ENCODE results near the gene WNT16.

Gene WNT16

GRCh38 chr7:121322460-121322859 is 6.3 kb upstream of the WNT16 start:
- Histone ChIP-seq H2AFZ (ENCODE audit: low read depth, low read length) (no peak overlapping the region), H2BK12ac (ENCODE audit: low read length in 2 of 2) (no peak overlapping the region), H3K27ac (ENCODE audit: low read length, poor library complexity, severe bottlenecking) (no peak overlapping the region), H3K4me1 (ENCODE audit: control insufficient read depth, insufficient read depth, low read depth, low read length) (no peaks in the 10 kb centered on the region), H3K36me3 (ENCODE audit: control insufficient read depth in 1 of 2, insufficient read depth in 2 of 2, low read depth in 1 of 2, low read length in 2 of 2) (no peaks in the 10 kb centered on the region), H3K4me3 (ENCODE audit: insufficient read depth in 1 of 2, low read depth in 1 of 2, low read length in 2 of 2) (no peak overlapping the region), H2BK120ac (ENCODE audit: low read depth, low read length) (no peak overlapping the region), H3K9ac (ENCODE audit: low read length) (no peak overlapping the region), H3K23ac (ENCODE audit: low read length in 2 of 2) (no peak overlapping the region), H2BK5ac (ENCODE audit: low read depth, low read length, poor library complexity, severe bottlenecking) (no peak overlapping the region), H3K18ac (ENCODE audit: low read depth in 1 of 2, low read length in 2 of 2) (no peak overlapping the region), H3K4ac (ENCODE audit: low read depth in 1 of 2, low read length in 2 of 2) (no peak overlapping the region), H3K9me3 (ENCODE audit: control insufficient read depth, low read length) (no peaks in the 10 kb centered on the region), H3K27me3 (ENCODE audit: control insufficient read depth in 1 of 2, insufficient read depth in 1 of 2, low read length in 2 of 2) (peaks cover 3 to 6% of the 10 kb centered on the region in 2 experiments), H4K8ac (ENCODE audit: low read length) (no peak overlapping the region), H4K91ac (ENCODE audit: low read length) (no peak overlapping the region), H3K4me2 (ENCODE audit: low read length, poor library complexity, severe bottlenecking) (no peak overlapping the region), H2AK5ac (ENCODE audit: low read length, severe bottlenecking) (no peak overlapping the region), H3K14ac (ENCODE audit: low read length in 2 of 2) (no peak overlapping the region), H2BK15ac (ENCODE audit: low read depth, poor library complexity, severe bottlenecking) (no peak overlapping the region), H3K79me1 (replicated peaks; ENCODE audit: low read length, poor library complexity, severe bottlenecking) (no peaks in the 10 kb centered on the region)
- 69% methylated on average over 3 of the region's 3 CpGs for WGBS
- DNase-seq, result no peak

DNA sequence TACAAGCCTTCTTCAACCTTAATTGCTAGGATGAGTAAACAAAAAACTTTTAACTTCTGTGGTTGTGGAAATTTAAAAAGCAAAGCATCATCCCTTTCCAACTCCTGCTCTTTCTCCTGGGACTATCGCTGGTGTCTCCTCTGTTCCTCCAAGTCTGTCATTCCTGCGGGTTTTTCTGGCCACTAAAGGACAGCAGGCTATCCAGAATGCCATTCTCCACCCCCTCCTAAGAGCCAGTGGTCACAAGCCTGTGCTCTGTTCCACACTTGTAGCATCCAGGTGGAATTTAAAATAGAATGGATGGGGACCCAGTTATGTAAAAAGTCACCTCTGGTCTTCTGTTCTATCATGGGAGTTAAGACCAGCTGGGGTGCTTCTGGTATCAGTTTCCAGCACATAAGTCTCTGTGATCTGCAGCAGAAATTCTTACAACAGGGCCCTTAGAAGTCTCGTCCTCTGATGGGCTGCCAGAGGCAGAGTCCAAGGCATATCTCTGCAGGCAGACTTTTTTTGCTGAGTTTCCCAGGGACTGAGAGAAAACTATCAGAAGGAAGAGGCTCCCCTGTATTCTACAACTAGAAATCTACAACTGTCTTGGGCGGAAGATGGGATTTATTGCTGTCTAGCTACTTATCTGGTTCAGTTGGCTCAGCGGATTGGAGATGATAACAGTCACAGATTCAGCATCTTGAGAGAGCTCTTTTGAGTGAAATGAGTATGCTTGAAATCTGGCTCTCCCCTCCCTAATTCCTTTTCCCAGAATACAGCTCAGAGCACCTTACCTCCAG is 5.1 kb upstream of the WNT16 start:
- Histone ChIP-seq H3K4me1 (ENCODE audit: control insufficient read depth, insufficient read depth, low read depth, low read length) (peaks cover under 1% of the 10 kb centered on the region), H2AK5ac (ENCODE audit: low read length, severe bottlenecking) (no peak overlapping the region), H3K4ac (ENCODE audit: low read depth in 1 of 2, low read length in 2 of 2) (no peak overlapping the region), H3K4me2 (ENCODE audit: low read length, poor library complexity, severe bottlenecking) (no peak overlapping the region), H3K9me3 (ENCODE audit: control insufficient read depth, low read length) (no peaks in the 10 kb centered on the region), H3K27me3 (ENCODE audit: control insufficient read depth in 1 of 2, insufficient read depth in 1 of 2, low read length in 2 of 2) (peaks cover 14 to 15% of the 10 kb centered on the region in 2 experiments), H2BK12ac (ENCODE audit: low read length in 2 of 2) (no peak overlapping the region), H3K9ac (ENCODE audit: low read length) (no peak overlapping the region), H2BK5ac (ENCODE audit: low read depth, low read length, poor library complexity, severe bottlenecking) (no peak overlapping the region), H3K27ac (ENCODE audit: low read length, poor library complexity, severe bottlenecking) (no peak overlapping the region), H3K36me3 (ENCODE audit: control insufficient read depth in 1 of 2, insufficient read depth in 2 of 2, low read depth in 1 of 2, low read length in 2 of 2) (no peaks in the 10 kb centered on the region), H3K4me3 (ENCODE audit: insufficient read depth in 1 of 2, low read depth in 1 of 2, low read length in 2 of 2) (no peak overlapping the region), H3K23ac (ENCODE audit: low read length in 2 of 2) (no peak overlapping the region), H2AFZ (ENCODE audit: low read depth, low read length) (no peak overlapping the region), H2BK120ac (ENCODE audit: low read depth, low read length) (no peak overlapping the region), H2BK15ac (ENCODE audit: low read depth, poor library complexity, severe bottlenecking) (no peak overlapping the region), H4K8ac (ENCODE audit: low read length) (no peak overlapping the region), H4K91ac (ENCODE audit: low read length) (no peak overlapping the region), H3K14ac (ENCODE audit: low read length in 2 of 2) (no peak overlapping the region), H3K18ac (ENCODE audit: low read depth in 1 of 2, low read length in 2 of 2) (no peak overlapping the region), H3K79me1 (replicated peaks; ENCODE audit: low read length, poor library complexity, severe bottlenecking) (no peaks in the 10 kb centered on the region)
- WGBS, result 52% methylated on average over 4 of the region's 5 CpGs
- DNase-seq, result no peak

DNA sequence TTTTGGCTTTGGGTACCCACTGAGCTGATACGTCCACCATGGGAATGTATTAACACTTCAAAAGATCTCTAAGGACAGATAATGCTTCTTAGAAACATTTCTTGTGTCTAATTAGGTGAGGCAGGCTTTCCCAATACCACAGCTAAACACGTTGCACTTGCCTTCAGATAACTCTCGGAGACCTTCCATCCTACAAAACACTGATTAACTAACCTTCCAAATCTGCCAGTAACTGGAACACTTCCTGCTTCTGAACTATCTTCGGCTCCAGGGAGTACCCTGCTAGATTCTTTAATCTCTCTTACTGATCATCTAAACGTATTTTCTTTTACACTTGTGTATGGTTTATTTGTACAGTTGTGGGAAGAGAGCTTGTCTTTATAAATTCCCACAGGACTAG is 1.1 kb upstream of the WNT16 start:
- no peak overlapping the region for H3K14ac ChIP-seq (ENCODE audit: low read length in 2 of 2)
- H2BK5ac ChIP-seq (ENCODE audit: low read depth, low read length, poor library complexity, severe bottlenecking), result no peak overlapping the region
- no peak overlapping the region for H3K23ac ChIP-seq (ENCODE audit: low read length in 2 of 2)
- H3K18ac ChIP-seq (ENCODE audit: low read depth in 1 of 2, low read length in 2 of 2), result no peak overlapping the region
- no peak overlapping the region for H3K4me3 ChIP-seq (ENCODE audit: insufficient read depth in 1 of 2, low read depth in 1 of 2, low read length in 2 of 2)
- 85% methylated on average over 3 of the region's 5 CpGs for WGBS
- H3K9ac ChIP-seq (ENCODE audit: low read length), result no peak overlapping the region
- H3K36me3 ChIP-seq (ENCODE audit: control insufficient read depth in 1 of 2, insufficient read depth in 2 of 2, low read depth in 1 of 2, low read length in 2 of 2), result no peaks in the 10 kb centered on the region
- H3K4me1 ChIP-seq (ENCODE audit: control insufficient read depth, insufficient read depth, low read depth, low read length), result peaks cover 19% of the 10 kb centered on the region
- no peak overlapping the region for H2BK12ac ChIP-seq (ENCODE audit: low read length in 2 of 2)
- no peaks in the 10 kb centered on the region for H3K9me3 ChIP-seq (ENCODE audit: control insufficient read depth, low read length)
- H3K79me1 ChIP-seq (replicated peaks; ENCODE audit: low read length, poor library complexity, severe bottlenecking), result no peaks in the 10 kb centered on the region
- no peak overlapping the region for H3K4ac ChIP-seq (ENCODE audit: low read depth in 1 of 2, low read length in 2 of 2)
- peaks cover 22 to 32% of the 10 kb centered on the region in 2 experiments for H3K27me3 ChIP-seq (ENCODE audit: control insufficient read depth in 1 of 2, insufficient read depth in 1 of 2, low read length in 2 of 2)
- H2BK120ac ChIP-seq (ENCODE audit: low read depth, low read length), result no peak overlapping the region
- H4K8ac ChIP-seq (ENCODE audit: low read length), result no peak overlapping the region
- no peak overlapping the region for H4K91ac ChIP-seq (ENCODE audit: low read length)
- no peak overlapping the region for H2BK15ac ChIP-seq (ENCODE audit: low read depth, poor library complexity, severe bottlenecking)
- no peak overlapping the region for H3K4me2 ChIP-seq (ENCODE audit: low read length, poor library complexity, severe bottlenecking)
- no peak overlapping the region for H2AK5ac ChIP-seq (ENCODE audit: low read length, severe bottlenecking)
- no peak overlapping the region for H3K27ac ChIP-seq (ENCODE audit: low read length, poor library complexity, severe bottlenecking)
- H2AFZ ChIP-seq (ENCODE audit: low read depth, low read length), result no peak overlapping the region
- no peak for DNase-seq

DNA sequence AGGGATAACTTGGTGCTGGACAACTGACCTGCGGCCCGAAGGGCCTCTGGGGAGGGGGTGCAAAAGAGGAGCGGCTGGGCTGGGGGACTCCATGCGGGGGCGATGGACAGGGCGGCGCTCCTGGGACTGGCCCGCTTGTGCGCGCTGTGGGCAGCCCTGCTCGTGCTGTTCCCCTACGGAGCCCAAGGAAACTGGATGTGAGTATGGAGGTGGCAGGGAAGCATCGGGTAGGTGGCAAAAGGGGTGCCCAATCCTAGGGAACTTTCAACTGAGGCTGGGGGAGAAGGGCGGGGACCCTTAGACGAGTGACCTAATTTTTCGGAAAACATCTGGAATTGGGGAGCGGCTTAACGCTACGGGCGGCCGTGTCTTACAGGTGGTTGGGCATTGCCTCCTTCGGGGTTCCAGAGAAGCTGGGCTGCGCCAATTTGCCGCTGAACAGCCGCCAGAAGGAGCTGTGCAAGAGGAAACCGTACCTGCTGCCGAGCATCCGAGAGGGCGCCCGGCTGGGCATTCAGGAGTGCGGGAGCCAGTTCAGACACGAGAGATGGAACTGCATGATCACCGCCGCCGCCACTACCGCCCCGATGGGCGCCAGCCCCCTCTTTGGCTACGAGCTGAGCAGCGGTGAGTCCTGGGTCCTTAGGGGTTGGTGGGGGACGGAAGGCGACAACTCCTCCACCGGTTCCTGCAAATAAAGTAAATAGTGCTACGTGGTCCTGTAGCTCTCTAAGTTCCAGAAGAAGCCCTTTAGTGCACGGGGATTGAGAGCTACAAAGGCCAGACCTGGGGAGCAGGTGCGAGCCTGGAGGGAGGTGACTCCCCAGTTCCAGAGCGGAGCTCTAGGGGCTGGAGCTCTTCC is 622 bp downstream of the WNT16 start:
- Histone ChIP-seq H4K8ac (ENCODE audit: low read length) (no peak overlapping the region), H3K4me3 (ENCODE audit: insufficient read depth in 1 of 2, low read depth in 1 of 2, low read length in 2 of 2) (peak overlapping the region; percentile 17 to 75), H3K4me1 (ENCODE audit: control insufficient read depth, insufficient read depth, low read depth, low read length) (peaks cover 19% of the 10 kb centered on the region), H3K4me2 (ENCODE audit: low read length, poor library complexity, severe bottlenecking) (peak overlapping the region; percentile 95), H2BK12ac (ENCODE audit: low read length in 2 of 2) (no peak overlapping the region), H3K79me1 (replicated peaks; ENCODE audit: low read length, poor library complexity, severe bottlenecking) (no peaks in the 10 kb centered on the region), H2BK15ac (ENCODE audit: low read depth, poor library complexity, severe bottlenecking) (no peak overlapping the region), H3K27me3 (ENCODE audit: control insufficient read depth in 1 of 2, insufficient read depth in 1 of 2, low read length in 2 of 2) (peaks cover 16 to 32% of the 10 kb centered on the region in 2 experiments), H3K18ac (ENCODE audit: low read depth in 1 of 2, low read length in 2 of 2) (no peak overlapping the region), H3K9me3 (ENCODE audit: control insufficient read depth, low read length) (no peaks in the 10 kb centered on the region), H3K27ac (ENCODE audit: low read length, poor library complexity, severe bottlenecking) (no peak overlapping the region), H4K91ac (ENCODE audit: low read length) (no peak overlapping the region), H3K9ac (ENCODE audit: low read length) (peak overlapping the region; percentile 28), H2BK120ac (ENCODE audit: low read depth, low read length) (no peak overlapping the region), H2AFZ (ENCODE audit: low read depth, low read length) (no peak overlapping the region), H3K14ac (ENCODE audit: low read length in 2 of 2) (no peak overlapping the region), H3K4ac (ENCODE audit: low read depth in 1 of 2, low read length in 2 of 2) (no peak overlapping the region), H2BK5ac (ENCODE audit: low read depth, low read length, poor library complexity, severe bottlenecking) (no peak overlapping the region), H3K23ac (ENCODE audit: low read length in 2 of 2) (no peak overlapping the region), H3K36me3 (ENCODE audit: control insufficient read depth in 1 of 2, insufficient read depth in 2 of 2, low read depth in 1 of 2, low read length in 2 of 2) (no peaks in the 10 kb centered on the region), H2AK5ac (ENCODE audit: low read length, severe bottlenecking) (no peak overlapping the region)
- DNase-seq, result no peak
- WGBS, result under 1% methylated on average over 47 of the region's 47 CpGs

Measured in mesenchymal stem cell (in vitro differentiated cells and primary cell).